Keratinocyte (primary cell): ENCODE results near the gene NBL1.

Experiments
- CTCF ChIP-seq, 3 experiments: IDR thresholded peaks in 1 of 3; conservative IDR thresholded peaks in 1 of 3; optimal IDR thresholded peaks in 1 of 3; 2 replicates in 2 of 3; 3 replicates in 1 of 3; pipeline versions ENCODE3 to v1.5.1; 2011; ENCODE audit warnings: low read length in 3 of 3, mild to moderate bottlenecking in 3 of 3, moderate library complexity in 2 of 3, control low read depth in 1 of 3, inconsistent platforms in 1 of 3; ENCODE audit not compliant: insufficient read depth in 2 of 3; ENCODE audit errors: extremely low read depth in 1 of 3
- EZH2 ChIP-seq: IDR thresholded peaks from one replicate; pipeline ENCODE4 v1.6.1; 2012; ENCODE audit warnings: inconsistent platforms, mild to moderate bottlenecking, low read length, moderate library complexity

DNA sequence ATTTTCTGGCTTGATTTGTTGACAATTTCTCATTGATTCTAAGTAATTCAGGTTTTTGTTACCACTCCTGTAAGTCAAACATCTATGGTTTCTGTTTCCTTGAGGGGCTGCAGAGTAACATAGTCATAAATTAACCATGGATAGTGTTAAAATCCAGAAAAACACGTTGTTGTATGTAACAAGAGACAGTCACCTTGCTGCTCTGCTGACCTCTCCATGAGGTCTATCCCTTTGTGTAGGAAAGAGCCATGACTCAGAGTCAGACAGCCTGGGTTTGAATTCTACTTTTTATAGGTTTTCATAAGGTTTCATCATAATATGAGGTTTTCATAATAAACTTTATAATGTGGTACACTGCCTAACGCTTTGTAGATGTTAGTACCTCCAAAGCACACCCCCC lies 27.6 kb upstream of the NBL1 start:
- TF ChIP-seq CTCF (optimal IDR thresholded peaks at IDR 0.05 in 1 of 3, IDR thresholded peaks at IDR 0.05 in 1 of 3, conservative IDR thresholded peaks at IDR 0.05 in 1 of 3; ENCODE audit: extremely low read depth in 1 of 3, insufficient read depth in 2 of 3, low read length in 3 of 3) (no peak), EZH2 (no peak)
